Activated CD4-positive, alpha-beta memory T cell treated with anti-CD3 and anti-CD28 coated beads for 36 hours (primary cell): ENCODE data around the gene ITGAE. TPM values are rescaled to one million over a fixed set of nuclear protein-coding genes. Genes with fewer than 3 reads are reported as not detected.

Source experiments
- CTCF ChIA-PET: fragments of 350-600 bp; sonication (Branson Sonifier 250); formaldehyde crosslinking; loops from one replicate; lab custom pipeline; 2021; ENCODE audit warnings: antibody characterized with exemption, inconsistent platforms; lab: Charles Lee
- POLR2A ChIA-PET: fragments of 350-600 bp; sonication (Branson Sonifier 250); formaldehyde crosslinking; loops from one replicate; lab custom pipeline; 2021; ENCODE audit warnings: antibody characterized with exemption; lab: Charles Lee
- DNase-seq: peaks from one replicate; pipeline ENCODE4 v3.0.0-alpha.2; 2020
- H3K27ac Mint-ChIP-seq: one replicate; pipeline ENCODE4 v1.8.0; 2021; ENCODE audit warnings: mixed read lengths
- H3K27me3 Mint-ChIP-seq: one replicate; pipeline ENCODE4 v1.8.0; 2021; ENCODE audit warnings: mixed read lengths
- H3K36me3 Mint-ChIP-seq: one replicate; pipeline ENCODE4 v1.8.0; 2021; ENCODE audit warnings: mixed read lengths
- H3K4me1 Mint-ChIP-seq: one replicate; pipeline ENCODE4 v1.8.0; 2021; ENCODE audit warnings: low read depth, mixed read lengths
- H3K4me3 Mint-ChIP-seq: one replicate; pipeline ENCODE4 v1.8.0; 2021; ENCODE audit warnings: mild to moderate bottlenecking, mixed read lengths
- H3K9me3 Mint-ChIP-seq: one replicate; pipeline ENCODE4 v1.8.0; 2021; ENCODE audit warnings: mixed read lengths
- intact Hi-C: fragments of 100-400 bp; cut with micrococcal nuclease; formaldehyde crosslinking; loops from one replicate; pipeline ENCODE4 v1.15.1; 2023
- total RNA-seq, 2 experiments: library from RNA; stranded (reverse); gene quantifications; one replicate each; pipeline ENCODE4 v1.2.3, GENCODE V29; 2021

ITGAE gene
- total RNA-seq, 2 experiments from 2014 or later = 32.8 to 34.4 TPM

- Mint-ChIP-seq H3K27ac (no peak overlapping the region), H3K27me3 (no peaks in the 10 kb centered on the region), H3K36me3 (peaks cover 25% of the 10 kb centered on the region), H3K4me1 (peaks cover 10% of the 10 kb centered on the region), H3K9me3 (no peaks in the 10 kb centered on the region), H3K4me3 (no peak overlapping the region)
- ChIA-PET POLR2A (no interaction called here), CTCF (interaction anchor here (0.8 to 3.1 kb wide), 4 partner anchors 11 to 137 kb away, joined by 3 to 22 read pairs (median 11); no protein-coding TSS in a partner anchor)
- DNase-seq = no peak
- intact Hi-C loops = no loop called here
Measured at GRCh38 chr17:3838206-3838605, 37.2 kb upstream of the ITGAE start.

DNA sequence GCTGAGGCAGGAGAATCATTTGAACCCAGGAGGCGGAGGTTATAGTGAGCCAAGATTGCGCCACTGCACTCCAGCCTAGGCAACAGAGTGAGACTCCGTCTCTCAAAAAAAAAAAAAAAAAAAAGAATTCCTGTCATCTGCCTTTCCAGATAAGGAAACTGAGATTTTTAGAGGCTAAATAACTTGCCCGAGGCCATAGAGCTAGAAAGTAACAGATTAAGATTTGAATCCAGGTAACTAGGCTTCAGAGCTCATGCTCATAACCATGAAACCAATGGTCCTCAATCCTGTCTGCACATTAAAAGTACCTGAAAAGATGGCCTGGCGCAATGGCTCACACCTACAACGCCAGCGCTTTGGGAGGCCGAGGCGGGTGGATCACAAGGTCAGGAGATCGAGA lies 35.6 kb upstream of the ITGAE start:
- CTCF ChIA-PET = interaction anchor here (1.3 to 3.1 kb wide), 3 partner anchors 9 to 99 kb away, joined by 5 to 22 read pairs (median 11); partner anchors contain the start of gene NCBP3
- no peak overlapping the region for H3K27ac Mint-ChIP-seq

GRCh38 chr17:3835410-3836229 lies 34.6 kb upstream of the ITGAE start:
- CTCF ChIA-PET = interaction anchor here (1.2 to 1.8 kb wide), 4 partner anchors 8 to 98 kb away, joined by 4 to 11 read pairs (median 6); partner anchors contain the start of gene NCBP3
- DNase-seq = no peak
- Mint-ChIP-seq H3K4me1 (peaks cover 6% of the 10 kb centered on the region), H3K27ac (peak overlapping the region; percentile 36), H3K9me3 (no peaks in the 10 kb centered on the region), H3K4me3 (no peak overlapping the region), H3K36me3 (peaks cover 18% of the 10 kb centered on the region), H3K27me3 (no peaks in the 10 kb centered on the region)
- intact Hi-C loops = no loop called here
- POLR2A ChIA-PET = no interaction called here

More for the DNA sequence above, 35.6 kb upstream of the ITGAE start:
- Mint-ChIP-seq H3K4me3 (no peak overlapping the region), H3K4me1 (peaks cover 10% of the 10 kb centered on the region), H3K27me3 (no peaks in the 10 kb centered on the region), H3K9me3 (no peaks in the 10 kb centered on the region), H3K36me3 (peaks cover 22% of the 10 kb centered on the region)
- DNase-seq = no peak
- intact Hi-C loops = no loop called here
- POLR2A ChIA-PET = interaction anchor here (0.6 to 1.7 kb wide), 3 partner anchors 9 to 108 kb away, joined by 3 to 5 read pairs (median 4); partner anchors contain the start of gene NCBP3

DNA sequence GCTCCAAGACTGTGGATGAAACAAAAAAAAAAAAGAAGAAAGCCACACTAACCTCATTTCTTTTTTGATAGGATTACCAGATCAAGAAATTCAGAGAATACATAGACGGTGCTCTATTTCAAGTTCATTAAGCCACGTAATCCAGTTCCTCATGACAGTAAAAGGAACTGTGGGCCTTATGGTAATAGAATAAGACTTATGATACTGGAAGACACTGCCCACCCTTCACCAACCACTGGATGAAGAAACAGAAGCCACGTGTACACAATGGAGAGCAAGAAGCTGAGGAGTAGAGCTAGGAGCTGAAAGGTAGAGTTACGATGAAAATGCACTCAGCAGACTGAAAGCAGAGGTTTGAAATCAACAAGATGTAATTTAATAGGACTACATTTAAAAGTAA lies 33.8 kb upstream of the ITGAE start:
- H3K27ac Mint-ChIP-seq = no peak overlapping the region
- DNase-seq = no peak
- POLR2A ChIA-PET = no interaction called here
- peaks cover 4% of the 10 kb centered on the region for H3K4me1 Mint-ChIP-seq
- peaks cover 18% of the 10 kb centered on the region for H3K36me3 Mint-ChIP-seq
- intact Hi-C loops = no loop called here
- no peak overlapping the region for H3K4me3 Mint-ChIP-seq
- CTCF ChIA-PET = interaction anchor here (1.2 to 1.7 kb wide), 3 partner anchors 9 to 97 kb away, joined by 4 to 7 read pairs (median 6); partner anchors contain the start of gene NCBP3
- no peaks in the 10 kb centered on the region for H3K9me3 Mint-ChIP-seq
- H3K27me3 Mint-ChIP-seq = no peaks in the 10 kb centered on the region

DNA sequence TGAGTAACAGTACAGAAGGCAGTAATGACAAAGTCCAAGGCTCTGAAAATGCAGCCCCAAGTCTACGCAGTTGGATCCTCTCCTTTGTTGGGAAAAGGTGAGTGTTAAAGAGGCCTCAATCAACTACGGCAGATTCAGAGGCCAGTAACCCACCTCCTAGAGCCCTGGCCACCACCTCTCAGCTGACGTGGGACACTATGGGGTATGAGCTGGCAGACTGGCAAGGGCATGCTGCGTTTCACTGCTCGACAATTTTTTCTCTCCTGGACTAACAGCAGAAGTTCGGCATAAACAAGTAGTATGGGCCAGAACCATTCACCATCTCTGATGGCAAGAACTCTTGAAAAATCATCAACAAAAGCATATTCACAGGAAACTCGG lies 27.9 kb upstream of the ITGAE start:
- no peak for DNase-seq
- H3K36me3 Mint-ChIP-seq = peaks cover 24% of the 10 kb centered on the region
- no peaks in the 10 kb centered on the region for H3K4me1 Mint-ChIP-seq
- intact Hi-C loops = no loop called here
- no peaks in the 10 kb centered on the region for H3K27me3 Mint-ChIP-seq
- H3K27ac Mint-ChIP-seq = no peak overlapping the region
- ChIA-PET POLR2A (no interaction called here), CTCF (interaction anchor here (0.9 to 10.1 kb wide), 9 partner anchors 9 to 293 kb away, joined by 3 to 402 read pairs (median 12); partner anchors contain the start of genes HASPIN and NCBP3)
- H3K9me3 Mint-ChIP-seq = no peaks in the 10 kb centered on the region
- no peak overlapping the region for H3K4me3 Mint-ChIP-seq

DNA sequence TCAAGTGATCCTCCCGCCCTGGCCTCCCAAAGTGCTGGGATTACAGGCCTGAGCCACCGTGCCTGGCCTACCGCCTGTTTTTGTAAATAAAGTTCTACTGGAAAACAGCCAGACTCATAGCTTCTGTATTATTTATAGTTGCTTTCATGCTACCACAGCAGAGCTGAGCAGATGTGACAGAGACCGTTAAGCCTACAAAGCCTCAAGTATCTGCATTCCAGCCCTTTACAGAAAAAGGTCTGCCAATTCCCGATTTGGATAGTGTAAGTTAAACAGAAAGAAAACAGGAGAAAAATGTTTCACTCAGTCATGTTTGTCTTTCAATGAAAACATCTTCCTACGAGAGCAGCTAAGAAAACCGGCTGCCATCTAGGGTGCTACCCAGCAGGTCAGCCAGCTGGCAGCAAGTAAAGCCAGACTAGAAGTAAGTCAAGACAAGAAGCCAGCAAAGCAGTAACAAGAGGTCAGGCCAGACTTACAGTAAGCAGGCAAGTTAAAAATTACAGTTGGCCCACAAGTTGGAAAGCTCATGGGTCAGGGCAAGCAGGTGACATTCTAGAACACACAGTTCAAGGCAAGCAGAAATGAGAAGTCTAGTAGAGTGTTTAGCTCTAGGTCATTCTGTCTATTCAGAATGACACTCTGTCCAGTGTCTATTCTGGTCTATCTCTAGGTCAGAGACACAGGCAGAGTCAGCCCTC lies 27.3 kb upstream of the ITGAE start:
- H3K4me3 Mint-ChIP-seq = no peak overlapping the region
- H3K27me3 Mint-ChIP-seq = no peaks in the 10 kb centered on the region
- H3K4me1 Mint-ChIP-seq = no peaks in the 10 kb centered on the region
- POLR2A ChIA-PET = interaction anchor here (2.1 kb wide), 1 partner anchor 90 kb away, joined by 9 read pairs; no protein-coding TSS in a partner anchor
- H3K36me3 Mint-ChIP-seq = peaks cover 21% of the 10 kb centered on the region
- intact Hi-C loops = no loop called here
- CTCF ChIA-PET = interaction anchor here (0.9 to 10.1 kb wide), 16 partner anchors 10 to 292 kb away, joined by 3 to 402 read pairs (median 6); partner anchors contain the start of genes HASPIN, ITGAE and NCBP3
- H3K9me3 Mint-ChIP-seq = no peaks in the 10 kb centered on the region
- H3K27ac Mint-ChIP-seq = no peak overlapping the region
- no peak for DNase-seq

DNA sequence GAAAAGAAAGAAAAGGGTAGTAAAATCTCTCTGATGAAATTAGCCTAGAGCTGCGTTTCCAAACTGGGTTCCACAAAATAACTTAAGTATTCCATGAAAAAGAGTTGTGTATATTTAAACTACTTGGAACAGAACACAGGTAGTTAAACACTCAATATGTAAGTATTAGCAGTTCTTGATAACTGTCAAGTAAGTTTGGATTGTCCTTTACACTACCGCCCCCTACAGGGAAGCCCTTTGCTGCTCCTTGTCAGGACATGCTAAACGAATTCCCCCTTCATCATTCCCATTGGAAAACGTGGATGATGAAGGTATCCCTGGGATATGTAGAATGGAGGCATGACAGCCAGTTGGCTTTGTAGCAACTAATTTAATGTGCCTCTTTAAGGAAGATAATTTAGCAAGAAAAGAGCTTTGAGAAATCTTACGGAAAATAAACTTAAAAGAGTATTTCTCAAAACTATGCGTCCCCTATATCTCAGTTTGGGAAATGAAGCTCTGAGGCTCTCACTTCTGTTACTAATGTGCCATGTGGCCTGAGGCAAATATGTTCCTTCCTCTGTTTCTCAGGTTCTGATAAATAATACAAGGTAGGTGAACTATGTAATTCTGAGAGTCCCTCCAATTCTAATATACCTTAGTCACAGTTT lies 26.3 kb upstream of the ITGAE start:
- ChIA-PET CTCF (interaction anchor here (0.7 to 10.1 kb wide), 23 partner anchors 10 to 149 kb away, joined by 3 to 402 read pairs (median 6); partner anchors contain the start of genes ITGAE and NCBP3), POLR2A (interaction anchor here (2.1 kb wide), 1 partner anchor 89 kb away, joined by 9 read pairs; no protein-coding TSS in a partner anchor)
- Mint-ChIP-seq H3K9me3 (no peaks in the 10 kb centered on the region), H3K27ac (no peak overlapping the region), H3K27me3 (no peaks in the 10 kb centered on the region), H3K4me1 (no peaks in the 10 kb centered on the region), H3K4me3 (no peak overlapping the region), H3K36me3 (peaks cover 19% of the 10 kb centered on the region)
- DNase-seq = peak; percentile 72
- intact Hi-C loops = loop anchor here (1.0 to 2.0 kb wide), 2 partner anchors 90 to 144 kb away; no protein-coding TSS in a partner anchor

DNA sequence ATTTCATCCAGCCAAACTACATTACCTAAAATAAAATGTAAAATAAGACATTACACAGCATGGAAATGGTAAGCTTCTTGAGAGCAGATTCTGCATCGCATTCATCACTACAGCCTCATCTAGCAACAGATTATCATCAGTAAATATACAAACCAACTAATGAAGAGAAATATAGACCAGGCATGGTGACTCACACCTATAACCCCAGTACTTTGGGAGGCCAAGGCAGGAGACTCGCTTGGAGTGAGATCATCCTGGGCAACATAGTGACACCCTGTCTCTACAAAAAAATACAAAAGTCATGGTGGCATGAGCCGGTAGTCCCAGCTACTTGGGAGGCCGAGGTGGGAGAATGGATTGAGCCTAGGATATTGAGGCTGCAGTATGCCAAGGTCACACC lies 25.2 kb upstream of the ITGAE start:
- Mint-ChIP-seq H3K27me3 (no peaks in the 10 kb centered on the region), H3K9me3 (no peaks in the 10 kb centered on the region), H3K27ac (no peak overlapping the region), H3K4me3 (no peak overlapping the region), H3K4me1 (no peaks in the 10 kb centered on the region), H3K36me3 (peaks cover 27% of the 10 kb centered on the region)
- CTCF ChIA-PET = interaction anchor here (0.5 to 10.1 kb wide), 17 partner anchors 9 to 200 kb away, joined by 3 to 402 read pairs (median 6); partner anchors contain the start of genes HASPIN and NCBP3
- DNase-seq = no peak
- POLR2A ChIA-PET = interaction anchor here (0.7 kb wide), 1 partner anchor 87 kb away, joined by 3 read pairs; no protein-coding TSS in a partner anchor
- intact Hi-C loops = loop anchor here (2.0 kb wide), 1 partner anchor 143 kb away; no protein-coding TSS in a partner anchor

GRCh38 chr17:3821101-3821500 lies 20.1 kb upstream of the ITGAE start:
- DNase-seq = no peak
- no peaks in the 10 kb centered on the region for H3K9me3 Mint-ChIP-seq
- no peaks in the 10 kb centered on the region for H3K4me1 Mint-ChIP-seq
- no peaks in the 10 kb centered on the region for H3K27me3 Mint-ChIP-seq
- H3K36me3 Mint-ChIP-seq = peaks cover 35% of the 10 kb centered on the region
- ChIA-PET CTCF (interaction anchor here (0.6 to 2.4 kb wide), 2 partner anchors 83 to 1204 kb away, joined by 5 to 11 read pairs; no protein-coding TSS in a partner anchor), POLR2A (no interaction called here)
- intact Hi-C loops = no loop called here
- no peak overlapping the region for H3K4me3 Mint-ChIP-seq
- H3K27ac Mint-ChIP-seq = no peak overlapping the region

GRCh38 chr17:3818786-3819185 lies 17.8 kb upstream of the ITGAE start:
- intact Hi-C loops = no loop called here
- no peaks in the 10 kb centered on the region for H3K27me3 Mint-ChIP-seq
- no peak overlapping the region for H3K4me3 Mint-ChIP-seq
- no peak overlapping the region for H3K27ac Mint-ChIP-seq
- CTCF ChIA-PET = interaction anchor here (0.9 to 3.9 kb wide), 3 partner anchors 8 to 81 kb away, joined by 3 to 32 read pairs (median 17); no protein-coding TSS in a partner anchor
- no peak for DNase-seq
- H3K9me3 Mint-ChIP-seq = no peaks in the 10 kb centered on the region
- H3K36me3 Mint-ChIP-seq = peaks cover 36% of the 10 kb centered on the region
- no peaks in the 10 kb centered on the region for H3K4me1 Mint-ChIP-seq
- POLR2A ChIA-PET = no interaction called here
